GM18870 (cell line): ENCODE results near the gene HCST.

ENCODE experiments used
- ATAC-seq: cut with Tn5 transposase; IDR thresholded peaks from one replicate; pipeline ENCODE4 v1.9.1; 2021; ENCODE audit warnings: moderate library complexity; ENCODE audit not compliant: unreplicated experiment

The HCST gene

GRCh38 chr19:35935911-35936737, 33.8 kb downstream of the HCST start, which contains the start of gene LRFN3:
Gene LRFN3, plus strand, starts transcription at chr19:35936374. Its CDS starts 3,052 bp downstream, at chr19:35939426.
- no peak for ATAC-seq

GRCh38 chr19:35936738-35937268, 34.5 kb downstream of the HCST start:
- no peak for ATAC-seq

GRCh38 chr19:35937345-35938281, 35.3 kb downstream of the HCST start:
- ATAC-seq = no peak

GRCh38 chr19:35938282-35939224, 36.2 kb downstream of the HCST start:
- no peak for ATAC-seq

- ATAC-seq = no peak
These were observed 37.2 kb downstream of the HCST start for GRCh38 chr19:35939307-35940077.

GRCh38 chr19:35940078-35940775, 37.9 kb downstream of the HCST start:
- no peak for ATAC-seq

- ATAC-seq = no peak
These were observed 38.5 kb downstream of the HCST start for GRCh38 chr19:35940839-35941238.

GRCh38 chr19:35942235-35942634, 39.9 kb downstream of the HCST start:
- ATAC-seq = no peak

GRCh38 chr19:35943321-35944301, 41.3 kb downstream of the HCST start:
- ATAC-seq = no peak

GRCh38 chr19:35944556-35944955, 42.2 kb downstream of the HCST start:
- no peak for ATAC-seq

GRCh38 chr19:35945121-35945790, 42.9 kb downstream of the HCST start:
- no peak for ATAC-seq

- no peak for ATAC-seq
These were observed 43.9 kb downstream of the HCST start for GRCh38 chr19:35946203-35946602.

GRCh38 chr19:35949131-35949530, 46.8 kb downstream of the HCST start:
- no peak for ATAC-seq
